HCT116 (cell line): ENCODE measurements around the gene ZFHX3. TPM values are rescaled to one million over a fixed set of nuclear protein-coding genes. Genes with fewer than 3 reads are reported as not detected.

ENCODE experiments used
- ATAC-seq: fragments of 200-7000 bp; cut with Tn5 transposase; 2 replicates; pipeline ENCODE4 v1.9.1; 2020; ENCODE audit warnings: mild to moderate bottlenecking, moderate library complexity
- BruUV-seq: library from RNA; stranded (reverse); fragments of 400-500 nt; replicated peaks from 2 replicates; lab custom pipeline; 2021; lab: Mats Ljungman, UMichigan
- CTCF ChIA-PET: fragments of 300-600 bp; sonication (Branson Sonifier 250); formaldehyde crosslinking; loops from one replicate; lab custom pipeline; 2021; ENCODE audit warnings: antibody characterized with exemption; lab: Charles Lee
- POLR2A ChIA-PET: fragments of 300-600, 350-600 bp; sonication (Branson Sonifier 250); formaldehyde crosslinking; loops from one replicate; lab custom pipeline; 2021; ENCODE audit warnings: antibody characterized with exemption; lab: Charles Lee
- RAD21 ChIA-PET, 2 experiments: fragments of 300-600 bp; sonication (Branson Sonifier 250); formaldehyde crosslinking; loops; one replicate each; lab custom pipeline; 2023; ENCODE audit warnings: low total read pairs in 2 of 2; ENCODE audit not compliant: uncharacterized antibody in 2 of 2, unreplicated experiment in 2 of 2, low non-redundant PET in 1 of 2; lab: Charles Lee
- DNase-seq: peaks from one replicate; pipeline ENCODE4 v3.0.0-alpha.2; 2010; ENCODE audit warnings: low read depth, low spot score
- H2AFZ ChIP-seq: fragments of 200-600 bp; shearing (Covaris generic), sonication (generic); 2 replicates; pipeline ENCODE4 v1.6.1; 2017; ENCODE audit warnings: low read depth, mixed run types, mixed read lengths, antibody characterized with exemption, low read length; ENCODE audit not compliant: poor library complexity, severe bottlenecking
- H3K27ac ChIP-seq: 2 replicates; pipeline ENCODE4 v1.5.1; 2012; ENCODE audit warnings: low read depth, low read length
- H3K27me3 ChIP-seq: fragments of 200-600 bp; sonication (generic); 2 replicates; pipeline ENCODE4 v1.6.1; 2016; ENCODE audit warnings: mixed run types, low read length, mixed read lengths; ENCODE audit not compliant: insufficient read depth
- H3K36me3 ChIP-seq, 2 experiments: fragments of 200-500 bp in 1 of 2; fragments of 200-600 bp in 1 of 2; sonication (Bioruptor generic) in 1 of 2; sonication (generic) in 1 of 2; 2 replicates each; pipeline versions ENCODE4 v1.5.1 to v1.6.1; 2014 to 2016; ENCODE audit warnings: low read length in 2 of 2, inconsistent platforms in 1 of 2, mixed read lengths in 1 of 2, mixed run types in 1 of 2; ENCODE audit not compliant: insufficient read depth in 2 of 2, control insufficient read depth in 1 of 2
- H3K4me1 ChIP-seq, 2 experiments: fragments of 200-600 bp in 1 of 2; sonication (generic) in 1 of 2; 2 replicates each; pipeline versions ENCODE4 v1.5.1 to v1.6.1; 2012 to 2017; ENCODE audit warnings: low read length in 2 of 2, inconsistent platforms in 1 of 2, mild to moderate bottlenecking in 1 of 2, mixed read lengths in 1 of 2, mixed run types in 1 of 2, moderate library complexity in 1 of 2; ENCODE audit not compliant: insufficient read depth in 2 of 2, control insufficient read depth in 1 of 2
- H3K4me2 ChIP-seq: fragments of 200-600 bp; sonication (generic); 2 replicates; pipeline ENCODE4 v1.6.1; 2017; ENCODE audit warnings: mixed run types, low read length, mixed read lengths
- H3K4me3 ChIP-seq, 2 experiments: fragments of 200-600 bp in 1 of 2; sonication (generic) in 1 of 2; replicated peaks in 1 of 2; 2 replicates each; pipeline ENCODE4 v1.5.1; 2011 to 2016; ENCODE audit warnings: low read length in 2 of 2, control low read depth in 1 of 2, low read depth in 1 of 2, mild to moderate bottlenecking in 1 of 2, mixed read lengths in 1 of 2, mixed run types in 1 of 2
- H3K79me2 ChIP-seq: fragments of 200-600 bp; sonication (generic); 2 replicates; pipeline ENCODE4 v1.6.1; 2017; ENCODE audit warnings: mild to moderate bottlenecking, mixed run types, low read length, moderate library complexity, mixed read lengths; ENCODE audit not compliant: insufficient read depth
- H3K9ac ChIP-seq: fragments of 200-600 bp; sonication (generic); 2 replicates; pipeline ENCODE4 v1.6.1; 2016; ENCODE audit warnings: low read length, mixed read lengths
- H3K9me2 ChIP-seq: fragments of 200-600 bp; sonication (generic), shearing (Covaris generic); 2 replicates; pipeline ENCODE4 v1.6.1; 2017; ENCODE audit warnings: mixed run types, mild to moderate bottlenecking, moderate library complexity; ENCODE audit not compliant: insufficient read depth
- H3K9me3 ChIP-seq, 2 experiments: fragments of 200-500 bp in 1 of 2; fragments of 200-600 bp in 1 of 2; sonication (Bioruptor generic) in 1 of 2; sonication (generic) in 1 of 2; 2 replicates each; pipeline ENCODE4 v1.6.1; 2014 to 2017; ENCODE audit warnings: low read length in 2 of 2, mixed read lengths in 2 of 2, inconsistent platforms in 1 of 2, low read depth in 1 of 2, mild to moderate bottlenecking in 1 of 2, mixed run types in 1 of 2, moderate library complexity in 1 of 2; ENCODE audit not compliant: control insufficient read depth in 1 of 2, insufficient read depth in 1 of 2
- H4K20me1 ChIP-seq: fragments of 200-600 bp; sonication (generic), shearing (Covaris generic); 2 replicates; pipeline ENCODE4 v1.6.1; 2017; ENCODE audit warnings: mixed run types, mild to moderate bottlenecking, moderate library complexity; ENCODE audit not compliant: insufficient read depth
- CBX3 ChIP-seq: IDR thresholded peaks from 2 replicates; pipeline ENCODE4 v1.6.1; 2012; ENCODE audit warnings: low read depth
- ELF1 ChIP-seq: IDR thresholded peaks from 2 replicates; pipeline ENCODE4 v1.6.1; 2012; ENCODE audit warnings: low read depth, borderline replicate concordance
- SRF ChIP-seq: IDR thresholded peaks from 2 replicates; pipeline ENCODE4 v1.6.1; 2012; ENCODE audit warnings: low read depth
- ZNF274 ChIP-seq: fragments of 200-500 bp; sonication (Bioruptor generic); IDR thresholded peaks from 2 replicates; pipeline ENCODE4 v1.6.1; 2014; ENCODE audit warnings: mild to moderate bottlenecking, low read depth, low read length, inconsistent platforms
- intact Hi-C: fragments of 100-400 bp; cut with micrococcal nuclease; formaldehyde crosslinking; loops from 2 replicates; pipeline ENCODE4 v1.10.0; 2022
- total RNA-seq: library from RNA; stranded (reverse); gene quantifications from one replicate; pipeline ENCODE4 v1.2.1, GENCODE V29; 2021; ENCODE audit not compliant: unreplicated experiment
- TF ChIP-seq, protein P1 (sequence below): IDR thresholded peaks from 2 replicates; pipeline ENCODE4 v1.6.1; 2012

The ZFHX3 gene
- total RNA-seq, 1 experiment from 2014 or later = 6.3 TPM

DNA sequence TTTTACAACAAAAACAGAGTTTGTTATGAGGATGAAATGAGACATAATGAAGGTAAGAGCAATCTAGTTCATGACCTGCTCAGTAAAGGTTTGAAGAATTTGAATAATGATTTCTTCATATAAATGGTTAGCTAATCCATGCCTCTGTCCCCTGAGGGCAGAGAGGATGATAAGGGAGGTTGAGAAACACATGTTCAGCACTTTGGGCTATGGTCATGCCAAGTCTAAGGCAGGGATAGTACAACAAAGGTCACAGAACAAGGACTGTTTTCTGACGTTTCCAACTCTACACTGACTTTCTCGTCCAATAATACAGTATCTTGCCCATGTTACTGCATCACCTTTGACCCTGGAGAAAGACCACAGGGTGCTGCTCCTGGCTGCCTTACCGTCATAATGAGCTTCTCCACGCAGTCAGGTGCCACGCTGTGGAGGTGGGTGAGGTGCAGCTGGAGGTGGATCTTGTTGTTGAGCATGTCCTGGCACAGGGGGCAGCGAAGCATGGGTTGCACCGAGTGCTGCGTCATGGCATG is 236.7 kb downstream of the ZFHX3 start:
- no peaks in the 10 kb centered on the region for H3K9me2 ChIP-seq
- H2AFZ ChIP-seq = no peak overlapping the region
- H3K9me3 ChIP-seq = no peaks in the 10 kb centered on the region
- no peaks in the 10 kb centered on the region for H3K79me2 ChIP-seq
- no peak for ATAC-seq
- no peak overlapping the region for H3K27ac ChIP-seq
- CTCF ChIA-PET = interaction anchor here (1.6 kb wide), 1 partner anchor 21 kb away, joined by 7 read pairs; no protein-coding TSS in a partner anchor
- no peak overlapping the region for H3K9ac ChIP-seq
- no peaks in the 10 kb centered on the region for H3K4me1 ChIP-seq
- RAD21 ChIA-PET = interaction anchor here in 1 of 2 experiments (0.6 kb wide), 1 partner anchor 59 kb away, joined by 3 read pairs; no protein-coding TSS in a partner anchor
- BruUV-seq = no TSS peak
- POLR2A ChIA-PET = no interaction called here
- no peaks in the 10 kb centered on the region for H3K27me3 ChIP-seq
- TF ChIP-seq, protein P1, sequence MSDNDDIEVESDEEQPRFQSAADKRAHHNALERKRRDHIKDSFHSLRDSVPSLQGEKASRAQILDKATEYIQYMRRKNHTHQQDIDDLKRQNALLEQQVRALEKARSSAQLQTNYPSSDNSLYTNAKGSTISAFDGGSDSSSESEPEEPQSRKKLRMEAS = no peak
- TF ChIP-seq CBX3 = no peak
- no peak overlapping the region for H3K4me3 ChIP-seq
- no peaks in the 10 kb centered on the region for H4K20me1 ChIP-seq
- intact Hi-C loops = no loop called here
- no peak for DNase-seq
- H3K36me3 ChIP-seq = no peaks in the 10 kb centered on the region
- H3K4me2 ChIP-seq = no peak overlapping the region

DNA sequence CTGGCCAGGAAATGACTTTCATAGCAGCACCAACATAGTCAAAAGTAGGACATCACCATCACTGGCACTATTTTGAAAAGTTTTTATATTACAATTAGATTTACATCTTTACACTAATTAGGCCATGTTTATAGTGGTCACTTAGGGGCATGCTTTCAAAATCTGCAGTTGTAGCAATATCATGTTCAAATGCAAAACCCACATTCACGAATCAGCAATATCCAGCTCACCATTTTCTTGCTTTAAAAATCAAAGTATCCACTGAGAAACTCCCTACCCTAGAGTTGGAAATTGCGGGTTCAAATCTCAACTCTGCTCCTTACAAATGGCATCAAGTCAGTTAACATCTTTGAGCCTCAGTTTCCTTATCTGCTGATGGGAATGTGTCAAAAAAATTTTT is 237.4 kb downstream of the ZFHX3 start:
- no peak overlapping the region for H3K4me3 ChIP-seq
- TF ChIP-seq ZNF274 (no peak), ELF1 (no peak), SRF (no peak)
- H4K20me1 ChIP-seq = no peaks in the 10 kb centered on the region
- no peaks in the 10 kb centered on the region for H3K4me1 ChIP-seq
- no TSS peak for BruUV-seq
- no peak overlapping the region for H3K9ac ChIP-seq
- intact Hi-C loops = no loop called here
- no peaks in the 10 kb centered on the region for H3K79me2 ChIP-seq
- ChIA-PET CTCF (no interaction called here), RAD21 (no interaction called here), POLR2A (no interaction called here)
- H3K9me3 ChIP-seq = no peaks in the 10 kb centered on the region
- H2AFZ ChIP-seq = no peak overlapping the region
- H3K27ac ChIP-seq = no peak overlapping the region
- H3K4me2 ChIP-seq = no peak overlapping the region
- H3K9me2 ChIP-seq = no peaks in the 10 kb centered on the region
- DNase-seq (no peak), ATAC-seq (no peak)
- no peaks in the 10 kb centered on the region for H3K36me3 ChIP-seq
- no peaks in the 10 kb centered on the region for H3K27me3 ChIP-seq
